Stomach (tissue), 4 donors: ENCODE results near the gene SDHA.

Experiments used
- EP300 ChIP-seq: sonication (generic); formaldehyde crosslinking; IDR thresholded peaks from one replicate; pipeline ENCODE4 v1.6.1; 2017; ENCODE audit warnings: antibody characterized with exemption
- TF ChIP-seq, protein P1 (sequence below), 7 experiments: fragments of 450-650 bp in 4 of 7; fragments of 200-600 bp in 3 of 7; sonication (generic) in 3 of 7; IDR thresholded peaks; one replicate each; pipeline ENCODE4 v1.5.1; 2016 to 2019; ENCODE audit warnings: antibody characterized with exemption in 7 of 7, control low read depth in 2 of 7, mild to moderate bottlenecking in 1 of 7

DNA sequence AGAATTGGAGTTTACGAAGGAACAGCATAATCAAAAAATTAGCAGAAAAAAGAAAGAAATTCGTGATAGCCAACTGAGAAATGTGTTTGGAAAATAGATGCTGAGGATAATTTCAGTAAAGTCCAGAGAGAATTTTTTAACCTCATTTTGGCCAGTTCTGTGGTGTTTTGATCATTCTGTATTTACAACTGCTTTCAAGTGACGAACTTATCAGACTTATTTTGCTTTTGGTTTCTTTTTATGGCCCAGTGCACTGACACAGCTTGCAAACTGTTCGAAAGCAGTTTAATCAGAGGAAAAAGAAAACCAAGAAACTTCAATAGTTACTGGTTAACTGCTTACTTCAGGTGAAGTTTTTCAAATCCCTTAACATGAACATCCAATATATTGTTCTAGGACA lies 1.9 kb downstream of the SDHA start:
- no peak for TF ChIP-seq EP300
- TF ChIP-seq, protein P1, sequence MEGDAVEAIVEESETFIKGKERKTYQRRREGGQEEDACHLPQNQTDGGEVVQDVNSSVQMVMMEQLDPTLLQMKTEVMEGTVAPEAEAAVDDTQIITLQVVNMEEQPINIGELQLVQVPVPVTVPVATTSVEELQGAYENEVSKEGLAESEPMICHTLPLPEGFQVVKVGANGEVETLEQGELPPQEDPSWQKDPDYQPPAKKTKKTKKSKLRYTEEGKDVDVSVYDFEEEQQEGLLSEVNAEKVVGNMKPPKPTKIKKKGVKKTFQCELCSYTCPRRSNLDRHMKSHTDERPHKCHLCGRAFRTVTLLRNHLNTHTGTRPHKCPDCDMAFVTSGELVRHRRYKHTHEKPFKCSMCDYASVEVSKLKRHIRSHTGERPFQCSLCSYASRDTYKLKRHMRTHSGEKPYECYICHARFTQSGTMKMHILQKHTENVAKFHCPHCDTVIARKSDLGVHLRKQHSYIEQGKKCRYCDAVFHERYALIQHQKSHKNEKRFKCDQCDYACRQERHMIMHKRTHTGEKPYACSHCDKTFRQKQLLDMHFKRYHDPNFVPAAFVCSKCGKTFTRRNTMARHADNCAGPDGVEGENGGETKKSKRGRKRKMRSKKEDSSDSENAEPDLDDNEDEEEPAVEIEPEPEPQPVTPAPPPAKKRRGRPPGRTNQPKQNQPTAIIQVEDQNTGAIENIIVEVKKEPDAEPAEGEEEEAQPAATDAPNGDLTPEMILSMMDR (IDR thresholded peaks at IDR 0.05), result no peak
